Left renal pelvis (tissue), 4 donors: ENCODE measurements around the gene GJA3. TPM values are rescaled to one million over a fixed set of nuclear protein-coding genes. Genes with fewer than 3 reads are reported as not detected.

ENCODE experiments used
- DNase-seq, 4 donors: peaks; one replicate each; pipeline ENCODE4 v3.0.0-alpha.2; 2013; ENCODE audit warnings: low read depth in 4 of 4, low spot score in 3 of 4
- polyA plus RNA-seq, 4 donors: library from polyadenylated mRNA; unstranded; fragments of 120-200 nt; gene quantifications; one replicate each; pipeline ENCODE4 v1.2.1, GENCODE V29; 2013; ENCODE audit not compliant: insufficient read length in 4 of 4

Gene GJA3
- polyA plus RNA-seq, 4 donors = 0.23 to 13.0 (median 12.3) TPM

GRCh38 chr13:20102525-20103180 is 58.2 kb downstream of the GJA3 start:
- DNase-seq = no peak

- DNase-seq = no peak
Observed at GRCh38 chr13:20101467-20102316, 59.2 kb downstream of the GJA3 start.

- no peak for DNase-seq
Observed at GRCh38 chr13:20099319-20099718, 61.5 kb downstream of the GJA3 start.

GRCh38 chr13:20093951-20094350 is 66.9 kb downstream of the GJA3 start:
- DNase-seq = no peak

GRCh38 chr13:20090349-20090748 is 70.5 kb downstream of the GJA3 start:
- DNase-seq = no peak

Other genes with a start within 250 kb of the GJA3 start
- 100 to 1,000 TPM in 3 of 4 donors, 10 to 100 TPM in 1; 94.6 to 121 (median 115) TPM for gene ZMYM2, start 202.3 kb downstream of the GJA3 start, polyA plus RNA-seq
- 1 to 10 TPM; 2.8 to 5.3 (median 3.4) TPM for gene GJB2, start 31.9 kb upstream of the GJA3 start, polyA plus RNA-seq
- gene GJB6, start 71.3 kb upstream of the GJA3 start, polyA plus RNA-seq = 1 to 10 TPM in 3 of 4 donors, under 1 TPM in 1; 0.31 to 6.3 (median 2.2) TPM